ENCODE measurements around the gene ACADL.

ACADL gene

DNA sequence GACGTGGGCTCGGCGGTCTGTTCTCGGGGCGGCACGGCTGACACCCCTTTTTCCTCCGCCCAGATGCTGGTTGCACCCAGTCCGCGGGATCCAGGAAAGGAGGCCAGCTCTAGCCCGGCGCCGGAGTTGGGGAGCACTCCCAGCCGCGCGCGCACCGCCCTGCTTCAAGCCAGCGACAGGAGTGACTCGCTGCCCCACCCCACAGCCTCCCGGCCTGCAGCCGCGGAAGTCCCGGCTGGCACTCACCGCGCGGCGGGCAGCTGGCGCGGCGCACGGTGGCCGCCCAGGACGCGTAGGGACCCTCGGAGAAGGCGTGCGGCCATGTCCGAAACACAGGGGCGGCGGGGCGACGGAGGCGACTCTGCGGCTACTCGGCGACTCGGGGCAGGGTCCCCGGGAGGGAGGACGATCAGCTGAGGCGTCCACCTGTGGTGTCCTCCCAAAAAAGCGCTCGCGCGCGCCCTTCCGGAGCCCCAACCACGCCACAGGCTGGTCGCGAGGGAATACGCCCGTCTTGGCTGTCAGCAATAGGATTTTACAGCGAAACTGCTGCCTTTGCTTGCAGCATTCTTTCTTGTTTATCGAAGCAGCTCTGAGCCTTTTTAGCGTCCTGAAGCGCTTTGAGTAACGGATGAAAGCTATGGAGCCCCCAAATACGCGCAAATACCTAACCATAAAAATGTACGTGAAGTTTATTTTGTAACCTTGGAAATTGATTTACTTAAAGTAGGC, at the start of gene ACADL:
ACADL (minus strand) TSS at position 507 of the 732 bp plus-strand sequence; CDS start at position 323, 184 bp downstream.
- no peak for DNase-seq

DNA sequence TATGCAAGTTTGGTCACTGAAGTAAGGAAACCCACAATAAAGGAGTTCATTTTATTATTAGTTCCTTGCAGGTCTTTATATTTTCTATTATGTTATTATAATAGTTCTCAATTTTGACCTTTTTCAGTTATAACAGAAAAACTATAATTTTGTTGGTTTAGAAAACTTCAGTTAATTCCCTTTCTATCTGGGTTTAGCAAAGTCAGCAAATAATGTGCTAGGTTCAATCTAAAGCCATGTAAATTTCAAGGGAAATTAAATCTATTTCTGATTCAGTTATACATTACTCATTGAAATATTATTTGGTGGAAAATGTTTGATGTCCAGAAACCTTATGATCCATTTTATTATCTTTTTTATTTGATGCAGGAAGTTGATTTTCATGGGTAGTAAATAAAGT, 46.1 kb upstream of the ACADL start:
- DNase-seq, result no peak

DNA sequence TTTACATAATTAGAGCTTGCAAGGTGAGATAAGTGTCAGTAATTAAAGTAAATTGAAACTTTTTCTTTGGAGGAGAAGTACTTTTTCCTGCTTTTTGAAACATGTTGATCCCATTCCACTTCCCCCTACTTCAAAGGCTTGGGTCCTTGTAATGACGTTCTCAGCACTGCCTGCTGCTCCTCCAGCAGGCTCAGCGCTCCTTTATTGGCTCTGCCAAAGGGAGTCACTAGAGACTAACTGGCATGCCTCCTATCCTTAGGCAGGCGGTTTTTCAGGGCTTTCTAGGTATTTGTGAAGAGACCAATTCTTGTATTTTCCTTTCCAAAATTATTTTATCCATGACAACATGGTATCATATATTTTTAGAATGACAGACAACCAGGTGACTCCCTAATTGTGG, 43.9 kb upstream of the ACADL start:
- no peak for DNase-seq

DNA sequence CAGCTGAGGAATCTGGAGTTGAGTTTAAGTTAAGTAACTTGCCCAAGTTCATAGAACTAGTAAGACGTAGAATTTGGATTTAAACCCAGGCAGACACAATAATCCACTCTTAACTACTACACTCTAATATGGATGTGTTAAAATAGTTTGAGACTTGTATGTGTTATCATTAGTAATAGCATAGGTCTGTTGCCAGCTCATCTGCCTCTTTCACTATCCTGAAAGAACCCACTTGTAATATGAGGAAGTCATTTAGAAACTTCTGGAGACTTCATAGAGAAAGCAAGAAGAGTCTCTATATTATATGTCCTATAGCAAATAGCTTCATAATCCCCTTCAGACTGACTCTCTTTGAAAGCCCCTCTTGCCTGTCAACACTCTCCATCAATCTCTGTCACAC, 43.0 kb upstream of the ACADL start:
- no peak for DNase-seq

GRCh38 chr2:210267698-210268097, 42.5 kb upstream of the ACADL start:
- DNase-seq, result no peak

DNA sequence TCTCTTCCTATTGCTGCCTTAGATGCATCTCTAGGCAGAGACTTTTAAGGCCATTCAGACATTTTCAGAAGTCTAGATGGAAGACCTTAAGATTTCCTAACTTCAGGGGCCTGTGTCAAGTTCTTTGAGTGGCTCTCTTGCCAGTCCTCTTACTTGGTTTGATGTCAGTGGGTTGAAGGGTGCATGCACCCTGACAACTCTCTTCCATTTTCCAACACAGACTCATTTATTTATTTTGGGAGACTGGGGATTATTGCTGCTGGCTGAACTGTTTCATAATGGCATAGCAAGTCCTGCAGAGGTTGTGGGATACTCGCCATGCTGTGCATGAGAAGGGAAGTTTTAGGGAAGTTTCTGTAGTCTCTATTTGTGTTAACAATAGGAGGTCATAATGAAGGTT, 39.0 kb upstream of the ACADL start:
- DNase-seq, result no peak

GRCh38 chr2:210263841-210264240, 38.6 kb upstream of the ACADL start:
- no peak for DNase-seq

DNA sequence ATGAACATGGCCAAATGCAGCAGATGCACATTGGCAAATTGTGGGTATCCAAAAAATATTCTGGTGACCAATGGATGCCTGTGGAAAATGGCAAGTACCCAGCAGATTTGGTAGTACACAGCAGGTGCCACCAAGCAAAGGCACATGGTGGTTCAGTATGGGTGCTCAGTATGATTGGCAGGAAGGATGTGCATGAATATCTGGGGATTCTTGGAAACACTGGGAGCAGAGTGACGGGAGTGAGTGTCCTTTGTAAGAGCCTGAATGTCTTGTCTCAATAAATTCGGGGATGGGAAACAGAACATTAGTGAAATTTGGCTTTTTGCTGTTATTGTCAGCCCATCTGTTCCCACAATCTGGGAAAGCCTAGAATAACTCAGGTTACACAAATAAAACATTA, 36.8 kb upstream of the ACADL start:
- no peak for DNase-seq

DNA sequence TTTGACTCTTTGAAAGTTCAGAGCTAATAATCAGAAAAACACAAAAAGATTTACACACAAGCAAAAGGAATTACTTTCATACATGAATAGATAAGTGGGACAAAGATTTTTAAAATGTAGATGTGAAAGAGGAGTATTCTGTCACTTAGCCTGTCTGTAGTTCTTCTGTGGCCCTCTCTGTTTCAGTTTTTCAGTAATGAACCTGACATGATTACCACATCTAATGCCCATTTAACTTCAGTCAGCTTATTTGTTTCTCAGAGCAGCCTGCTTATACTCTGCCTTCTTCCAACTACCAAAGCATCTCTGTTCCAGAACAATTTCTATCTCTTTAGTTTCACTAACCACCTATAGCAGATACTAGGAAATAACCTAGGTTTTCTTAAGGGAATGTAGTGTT, 34.4 kb upstream of the ACADL start:
- no peak for DNase-seq

DNA sequence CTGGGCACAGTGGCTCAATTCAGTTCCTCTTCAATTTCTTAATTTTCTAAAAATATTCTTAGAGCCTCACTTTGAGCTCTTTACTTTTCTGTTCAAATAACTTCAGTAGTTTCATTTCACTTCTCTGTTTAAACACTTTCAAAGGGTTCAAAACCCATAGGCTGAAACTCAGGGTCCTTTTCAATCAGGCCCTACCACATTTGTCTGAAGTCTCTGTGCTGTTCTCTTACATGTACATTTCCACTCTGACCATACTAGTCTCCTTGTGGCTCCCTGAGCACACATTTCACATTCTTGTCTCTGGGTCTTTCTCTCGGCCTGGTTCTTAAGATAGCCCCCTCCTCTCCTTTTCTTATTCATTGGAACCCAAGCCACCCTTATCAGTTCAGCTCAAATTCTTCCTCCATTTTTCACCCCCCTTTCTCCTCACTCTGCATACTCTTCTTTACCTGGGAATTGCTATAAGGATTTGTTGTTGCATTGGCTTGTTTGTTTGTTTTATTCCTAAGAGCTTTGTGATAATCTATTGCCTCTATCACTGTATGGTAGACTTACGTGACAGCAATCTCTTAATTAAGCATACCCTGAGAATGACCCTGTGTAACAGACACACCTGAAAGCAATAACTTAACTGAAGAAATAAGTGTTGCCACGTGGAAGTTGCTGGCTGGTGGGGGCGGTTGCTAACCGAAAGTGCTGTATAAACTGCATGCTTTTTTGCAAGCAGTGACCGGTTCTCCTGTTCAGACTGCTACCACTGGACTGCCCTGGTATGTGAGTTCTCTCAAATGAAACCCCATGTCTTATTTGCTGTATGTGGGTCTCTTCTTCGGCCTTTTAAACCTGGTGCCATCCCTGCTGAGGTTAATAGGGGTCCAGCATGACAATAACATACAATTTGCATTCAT, 27.7 kb upstream of the ACADL start:
- no peak for DNase-seq

DNA sequence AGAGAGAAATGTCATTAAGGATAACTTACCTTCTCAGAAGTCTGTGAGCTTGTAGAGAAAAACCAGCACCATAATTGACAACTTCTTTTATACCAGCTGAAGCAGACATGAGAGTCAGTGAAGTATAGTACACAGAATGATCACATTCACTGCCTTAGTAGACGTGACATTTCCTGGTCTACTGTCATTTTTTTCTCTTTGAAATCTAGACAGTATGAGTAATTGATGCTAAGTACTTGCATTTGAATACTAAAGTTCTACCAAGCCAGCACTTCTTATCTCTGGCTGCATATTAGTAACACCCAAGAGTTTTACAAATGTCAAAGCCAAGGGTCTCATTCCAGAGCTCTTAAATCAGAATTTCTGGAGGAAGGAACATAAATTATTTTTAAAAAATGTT, 25.4 kb upstream of the ACADL start:
- DNase-seq, result no peak

DNA sequence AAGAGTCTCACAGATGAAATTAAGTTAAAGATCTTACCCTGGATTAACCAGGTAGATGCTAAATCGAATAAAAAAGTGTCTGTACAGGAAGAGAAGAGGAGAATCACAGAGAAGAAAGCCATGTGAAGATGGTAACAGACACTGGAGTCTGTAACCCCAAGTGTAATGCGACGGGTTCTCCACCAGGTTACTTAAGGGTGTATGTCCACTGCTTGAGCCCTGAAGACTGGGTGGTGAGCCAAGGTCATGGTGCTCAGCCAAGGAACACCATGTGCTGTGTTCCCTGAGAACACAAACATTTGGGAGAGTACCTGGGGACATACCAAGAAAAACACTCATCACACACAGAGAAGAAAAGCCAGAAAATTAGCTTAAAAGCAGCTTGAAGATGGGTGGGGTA, 8.2 kb upstream of the ACADL start:
- no peak for DNase-seq

- DNase-seq, result no peak
These were observed 5.7 kb upstream of the ACADL start for GRCh38 chr2:210230984-210231383.

DNA sequence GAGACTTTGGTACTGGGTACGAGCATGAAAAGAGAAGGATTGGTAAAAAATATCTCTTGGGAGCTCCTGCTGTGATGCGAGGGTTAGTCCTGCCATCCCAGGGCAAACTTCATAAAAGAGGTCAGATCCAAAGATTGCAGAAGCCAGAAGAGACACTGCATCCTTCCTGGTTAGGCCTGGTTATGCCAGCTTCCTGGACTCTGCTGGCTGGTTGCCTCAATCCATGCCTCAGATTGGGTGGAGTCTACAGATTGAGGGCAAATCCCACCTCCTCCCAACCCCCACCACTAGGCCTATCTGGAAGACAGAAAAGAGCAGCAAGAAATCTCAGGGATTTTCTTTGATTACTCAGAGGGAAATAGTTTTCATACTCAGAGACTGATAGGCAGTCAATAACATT, 5.3 kb upstream of the ACADL start:
- DNase-seq, result no peak

- DNase-seq, result no peak
These were observed 3.3 kb upstream of the ACADL start for GRCh38 chr2:210228586-210228985.

GRCh38 chr2:210227290-210228088, 2.2 kb upstream of the ACADL start:
- no peak for DNase-seq

DNA sequence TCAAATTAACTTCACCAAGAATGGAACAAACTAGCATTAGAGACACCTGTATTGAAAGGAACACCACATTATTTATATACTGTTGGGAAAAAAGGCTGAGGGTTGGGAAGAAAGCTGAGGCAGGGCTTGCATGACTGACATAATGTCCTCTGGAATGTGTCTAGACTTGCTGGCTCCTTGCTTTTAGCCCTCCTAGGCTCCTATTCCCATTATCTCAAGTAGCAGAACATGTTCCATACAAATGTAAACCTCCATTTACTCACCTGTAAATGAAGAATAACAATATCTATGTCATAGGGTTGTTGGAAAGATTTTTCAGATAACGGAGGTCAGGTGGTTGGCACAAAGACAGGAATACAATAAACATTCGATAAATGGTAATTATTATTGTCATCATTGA, 976 bp upstream of the ACADL start:
- no peak for DNase-seq

- DNase-seq, result no peak
These were observed 681 bp downstream of the ACADL start for GRCh38 chr2:210224591-210224940.

DNA sequence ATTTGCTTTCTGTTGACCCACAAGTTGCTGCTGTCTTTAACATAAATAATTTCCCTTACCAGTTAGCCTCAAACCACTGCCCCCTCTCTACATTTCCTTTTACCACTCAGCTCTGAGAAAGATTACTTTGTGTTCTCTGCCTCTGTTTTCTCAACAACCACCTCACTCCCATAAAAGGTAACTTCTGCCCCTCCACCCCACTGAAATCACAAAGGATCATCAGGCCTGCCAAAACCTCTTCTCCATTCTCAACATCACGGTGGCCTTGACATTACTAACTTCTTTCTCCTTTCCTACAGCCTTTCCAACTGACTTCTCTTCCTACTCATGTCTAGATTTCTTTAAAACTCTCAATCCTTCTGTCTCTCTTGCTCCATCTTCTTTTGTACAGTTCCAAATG, 10.1 kb downstream of the ACADL start:
- DNase-seq, result no peak

DNA sequence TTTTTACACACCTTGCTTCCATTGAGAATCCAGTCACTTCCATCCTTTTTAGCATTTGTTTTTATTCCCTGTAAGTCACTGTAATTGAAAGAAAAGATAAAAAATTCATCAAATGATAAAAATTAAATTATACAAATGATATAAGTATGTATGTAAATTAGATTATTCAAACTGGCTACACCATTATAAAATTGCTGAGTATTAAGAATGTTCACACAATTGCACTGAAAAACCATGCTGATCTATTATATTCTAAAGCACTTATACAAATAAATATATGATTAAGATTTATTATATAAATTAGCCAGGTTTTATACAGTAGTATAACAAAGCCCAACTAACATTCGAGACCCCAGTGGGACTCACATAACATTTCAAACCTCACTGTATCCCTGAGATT, 15.1 kb downstream of the ACADL start:
- DNase-seq, result no peak

GRCh38 chr2:210207929-210208328, 17.3 kb downstream of the ACADL start:
- no peak for DNase-seq

DNA sequence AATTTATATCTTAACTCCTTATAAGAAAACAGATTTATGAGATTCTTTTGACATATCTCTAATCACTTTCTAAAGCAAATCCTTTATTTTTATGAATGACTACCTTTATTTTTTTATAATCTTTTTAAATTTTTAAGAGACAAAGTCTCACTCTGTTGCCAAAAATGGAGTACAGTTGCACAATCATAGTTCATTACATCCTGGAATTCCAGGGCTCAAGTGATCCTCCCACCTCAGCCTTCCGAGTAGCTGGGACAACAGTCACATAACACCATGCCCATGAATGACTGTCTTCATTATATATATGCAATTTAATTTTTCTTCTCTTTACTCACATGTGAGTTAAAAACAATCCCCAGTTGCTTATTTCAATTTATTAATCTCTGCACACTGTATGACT, 21.7 kb downstream of the ACADL start:
- DNase-seq, result no peak

DNA sequence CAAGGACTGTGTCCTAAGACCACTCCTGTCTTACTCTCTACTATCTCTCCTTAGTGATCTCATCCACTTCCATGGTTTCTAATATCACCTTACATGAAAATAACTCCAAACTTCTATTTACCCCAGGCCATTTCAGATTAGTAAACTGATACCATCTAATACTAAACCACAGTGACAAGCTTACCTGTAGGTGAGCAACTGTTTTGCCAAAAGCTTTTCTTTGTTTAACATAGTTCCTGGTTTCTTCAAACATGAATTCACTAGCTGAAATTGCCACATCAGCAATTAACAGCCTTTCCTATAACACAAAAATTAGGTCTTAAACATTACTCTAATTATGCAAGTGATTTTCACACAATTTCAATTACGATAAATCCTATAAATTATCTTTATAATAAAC, 22.1 kb downstream of the ACADL start:
- no peak for DNase-seq

- no peak for DNase-seq
These were observed 25.4 kb downstream of the ACADL start for GRCh38 chr2:210199854-210200253.

Data from DMS 273 treated with DMSO at 0.1 percent for 48 hours (cell line).